GM20000 (cell line): Measurements from ENCODE around the gene SNX1.
"Not testable (repeated sequence)": the region's sequence is repeated elsewhere in the genome, so short reads cannot be mapped to it uniquely, and the experiment has no call there.

Experiments
- DNase-seq: peaks from one replicate; pipeline ENCODE4 v3.0.0; 2012; ENCODE audit warnings: low spot score
- CTCF ChIP-seq: IDR thresholded peaks from 2 replicates; pipeline ENCODE4 v1.5.1; 2012; ENCODE audit warnings: mild to moderate bottlenecking, control low read depth; ENCODE audit errors: extremely low read depth, missing control alignments

The SNX1 gene

GRCh38 chr15:64111679-64112050 is 15.9 kb downstream of the SNX1 start:
- TF ChIP-seq CTCF = no peak
- DNase-seq = no peak

GRCh38 chr15:64112073-64112772 is 16.4 kb downstream of the SNX1 start:
- DNase-seq = no peak
- TF ChIP-seq CTCF = no peak

GRCh38 chr15:64112904-64113303 is 17.1 kb downstream of the SNX1 start:
- no peak for TF ChIP-seq CTCF

GRCh38 chr15:64117759-64118487 is 22.1 kb downstream of the SNX1 start:
- TF ChIP-seq CTCF = no peak
- DNase-seq = no peak

More at GRCh38 chr15:64112904-64113303, 17.1 kb downstream of the SNX1 start:
- no peak for DNase-seq

- DNase-seq = not testable (repeated sequence)
Observed at GRCh38 chr15:64120322-64120721, 24.5 kb downstream of the SNX1 start.

- no peak for DNase-seq
- TF ChIP-seq CTCF = no peak
Observed at GRCh38 chr15:64121614-64122013, 25.8 kb downstream of the SNX1 start.

- no peak for DNase-seq
- no peak for TF ChIP-seq CTCF
Observed at GRCh38 chr15:64122444-64122843, 26.7 kb downstream of the SNX1 start.
